H1 (cell line): ENCODE results near the gene TAS2R1. TPM values are rescaled to one million over a fixed set of nuclear protein-coding genes. Genes with fewer than 3 reads are reported as not detected.

Experiments used
- BCL11A ChIP-seq, 2 experiments: IDR thresholded peaks; one replicate each; pipeline ENCODE4 v1.6.1; 2011; ENCODE audit warnings: low read depth in 2 of 2, low read length in 2 of 2, mild to moderate bottlenecking in 2 of 2
- CHD7 ChIP-seq: fragments of 300-600 bp; sonication (generic); IDR thresholded peaks from 2 replicates; pipeline ENCODE4 v1.7.1; 2012; ENCODE audit warnings: low read length, moderate library complexity, mild to moderate bottlenecking, inconsistent platforms; ENCODE audit not compliant: insufficient replicate concordance
- HDAC2 ChIP-seq, 2 experiments: fragments of 300-600 bp in 1 of 2; sonication (generic) in 1 of 2; IDR thresholded peaks; 2 replicates each; pipeline ENCODE4 v1.6.1; 2011 to 2012; ENCODE audit warnings: low read depth in 2 of 2, low read length in 2 of 2, mild to moderate bottlenecking in 2 of 2, moderate library complexity in 2 of 2, borderline replicate concordance in 1 of 2, inconsistent platforms in 1 of 2
- YY1 ChIP-seq: IDR thresholded peaks from 2 replicates; pipeline ENCODE4 v1.6.1; 2011; ENCODE audit warnings: low read depth, mild to moderate bottlenecking, low read length
- polyA plus RNA-seq, 7 experiments: library from polyadenylated mRNA; depleted of rRNA in 3 of 7; stranded (reverse) in 5 of 7; unstranded in 2 of 7; fragments of >200 nt in 5 of 7; fragments of 200-250 nt in 2 of 7; gene quantifications; 1 replicate in 5 of 7; 2 replicates in 1 of 7; 4 replicates in 1 of 7; pipeline versions ENCODE4 v1.2.1 to v1.2.3, GENCODE V29; 2011 to 2013; ENCODE audit warnings: missing spikeins in 2 of 7, mixed read lengths in 2 of 7
- total RNA-seq: library from RNA; stranded (reverse); fragmentation: NEBNext Ultra II Directional; extraction: Animal tissue kit (Norgen Biotek cat#: 25700); gene quantifications from 2 replicates; pipeline ENCODE4 v1.2.1, GENCODE V29; 2021

TAS2R1 gene
- total and polyA plus RNA-seq, 2 of the 8 experiments (the other 6 are each of a cell fraction or from before 2014, with no cell fraction given) = not detected

GRCh38 chr5:9610969-9611368 lies 19.2 kb downstream of the TAS2R1 start (continued):
- no peak for TF ChIP-seq CHD7
- TF ChIP-seq YY1 = no peak
- no peak for TF ChIP-seq HDAC2 (IDR thresholded peaks at IDR 0.05; ENCODE audit: borderline replicate concordance in 1 of 2, low read depth in 2 of 2, low read length in 2 of 2)
- TF ChIP-seq BCL11A (IDR thresholded peaks at IDR 0.05; ENCODE audit: low read depth in 2 of 2, low read length in 2 of 2) = no peak
- TF ChIP-seq, all 59 proteins: peak for 0
